ENCODE data around the gene C16orf95. TPM values are rescaled to one million over a fixed set of nuclear protein-coding genes. Genes with fewer than 3 reads are reported as not detected.

C16orf95 gene
- total and polyA plus RNA-seq, 2 experiments from 2014 or later = 4.7 to 6.6 TPM

DNA sequence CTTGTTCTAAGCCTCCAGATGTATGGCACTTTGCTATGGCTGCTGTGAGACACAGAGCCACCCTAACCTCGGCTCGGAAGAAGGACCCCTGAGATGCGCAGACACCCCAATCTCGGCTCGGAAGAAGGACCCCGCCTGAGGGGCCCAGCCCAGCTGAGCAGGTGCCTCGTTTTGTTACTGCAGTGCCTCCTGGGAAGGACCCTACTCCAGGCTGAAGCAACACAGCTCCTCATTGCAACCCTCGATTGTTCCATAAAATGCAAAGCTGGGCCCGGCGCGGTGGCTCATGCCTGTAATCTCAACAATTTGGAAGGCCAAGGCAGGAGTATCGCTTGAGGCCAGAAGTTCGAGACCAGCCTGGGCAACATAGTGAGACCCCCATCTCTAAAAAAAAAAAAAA, 61.3 kb downstream of the C16orf95 start:
- H2AFZ ChIP-seq = no peak overlapping the region
- H3K36me3 ChIP-seq (replicated peaks; ENCODE audit: insufficient read depth, low read depth) = no peaks in the 10 kb centered on the region
- no peaks in the 10 kb centered on the region for H3K9me3 ChIP-seq (ENCODE audit: low read depth)
- H3K27ac ChIP-seq = no peak overlapping the region
- no peak overlapping the region for H3K4me3 ChIP-seq
- H3K4me2 ChIP-seq = no peak overlapping the region
- TF ChIP-seq EZH2 (IDR thresholded peaks at IDR 0.05; ENCODE audit: borderline replicate concordance) (no peak), EZH2phosphoT487 (IDR thresholded peaks at IDR 0.05; ENCODE audit: low read depth, severe bottlenecking, unreplicated experiment) (no peak)
- TF ChIP-seq, protein P1, sequence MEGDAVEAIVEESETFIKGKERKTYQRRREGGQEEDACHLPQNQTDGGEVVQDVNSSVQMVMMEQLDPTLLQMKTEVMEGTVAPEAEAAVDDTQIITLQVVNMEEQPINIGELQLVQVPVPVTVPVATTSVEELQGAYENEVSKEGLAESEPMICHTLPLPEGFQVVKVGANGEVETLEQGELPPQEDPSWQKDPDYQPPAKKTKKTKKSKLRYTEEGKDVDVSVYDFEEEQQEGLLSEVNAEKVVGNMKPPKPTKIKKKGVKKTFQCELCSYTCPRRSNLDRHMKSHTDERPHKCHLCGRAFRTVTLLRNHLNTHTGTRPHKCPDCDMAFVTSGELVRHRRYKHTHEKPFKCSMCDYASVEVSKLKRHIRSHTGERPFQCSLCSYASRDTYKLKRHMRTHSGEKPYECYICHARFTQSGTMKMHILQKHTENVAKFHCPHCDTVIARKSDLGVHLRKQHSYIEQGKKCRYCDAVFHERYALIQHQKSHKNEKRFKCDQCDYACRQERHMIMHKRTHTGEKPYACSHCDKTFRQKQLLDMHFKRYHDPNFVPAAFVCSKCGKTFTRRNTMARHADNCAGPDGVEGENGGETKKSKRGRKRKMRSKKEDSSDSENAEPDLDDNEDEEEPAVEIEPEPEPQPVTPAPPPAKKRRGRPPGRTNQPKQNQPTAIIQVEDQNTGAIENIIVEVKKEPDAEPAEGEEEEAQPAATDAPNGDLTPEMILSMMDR (IDR thresholded peaks at IDR 0.05; ENCODE audit: poor library complexity) = no peak
- no peaks in the 10 kb centered on the region for H4K20me1 ChIP-seq (ENCODE audit: insufficient read depth, poor library complexity, severe bottlenecking)
- no peaks in the 10 kb centered on the region for H3K4me1 ChIP-seq (ENCODE audit: insufficient read depth)
- DNase-seq (ENCODE audit: low spot score) = no peak
- H3K9me2 ChIP-seq (replicated peaks; ENCODE audit: insufficient read depth) = no peaks in the 10 kb centered on the region
- H3K79me2 ChIP-seq = no peaks in the 10 kb centered on the region
- WGBS (ENCODE audit: low lambda C conversion rate, missing lambda C conversion rate) = 92% methylated on average over 13 of the region's 13 CpGs
- H3K27me3 ChIP-seq = no peaks in the 10 kb centered on the region

DNA sequence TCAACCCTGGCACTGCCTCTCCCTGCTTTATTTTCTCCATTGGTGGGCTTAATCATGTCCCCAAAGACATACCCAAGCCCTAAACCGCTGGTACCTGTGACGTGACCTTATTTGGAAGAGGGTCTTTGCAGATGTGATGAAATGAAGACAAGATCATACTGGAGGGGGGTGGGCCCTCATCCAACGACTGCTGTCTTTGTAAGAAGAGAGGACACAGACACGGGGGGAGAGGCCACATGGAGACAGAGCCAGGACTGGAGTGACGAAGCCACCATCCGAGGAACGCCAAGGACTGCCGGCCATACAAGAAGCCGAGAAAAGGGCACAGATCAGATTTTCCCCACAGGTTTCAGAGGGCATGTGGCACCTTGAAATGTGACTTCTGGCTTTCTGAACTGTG, 62.5 kb downstream of the C16orf95 start:
- no peak overlapping the region for H3K4me3 ChIP-seq

GRCh38 chr16:87254296-87254695, 62.9 kb downstream of the C16orf95 start:
- WGBS (ENCODE audit: low lambda C conversion rate, missing lambda C conversion rate) = 92% methylated on average over 10 of the region's 10 CpGs

More for the DNA sequence above, 62.5 kb downstream of the C16orf95 start:
- DNase-seq (ENCODE audit: low spot score) = no peak
- Histone ChIP-seq H3K9me2 (replicated peaks; ENCODE audit: insufficient read depth) (no peaks in the 10 kb centered on the region), H3K36me3 (replicated peaks; ENCODE audit: insufficient read depth, low read depth) (no peaks in the 10 kb centered on the region), H3K4me1 (ENCODE audit: insufficient read depth) (no peaks in the 10 kb centered on the region), H2AFZ (no peak overlapping the region), H3K4me2 (no peak overlapping the region), H3K79me2 (no peaks in the 10 kb centered on the region), H4K20me1 (ENCODE audit: insufficient read depth, poor library complexity, severe bottlenecking) (no peaks in the 10 kb centered on the region), H3K9me3 (ENCODE audit: low read depth) (no peaks in the 10 kb centered on the region), H3K27ac (no peak overlapping the region), H3K27me3 (no peaks in the 10 kb centered on the region)
- 85% methylated on average over 9 of the region's 9 CpGs for WGBS (ENCODE audit: low lambda C conversion rate, missing lambda C conversion rate)
- TF ChIP-seq, protein P1 (IDR thresholded peaks at IDR 0.05; ENCODE audit: poor library complexity) = no peak
- no peak for TF ChIP-seq EZH2phosphoT487 (IDR thresholded peaks at IDR 0.05; ENCODE audit: low read depth, severe bottlenecking, unreplicated experiment)
- no peak for TF ChIP-seq EZH2 (IDR thresholded peaks at IDR 0.05; ENCODE audit: borderline replicate concordance)

More at GRCh38 chr16:87254296-87254695, 62.9 kb downstream of the C16orf95 start:
- no peak overlapping the region for H3K4me3 ChIP-seq
- no peak overlapping the region for H3K4me2 ChIP-seq
- H3K27me3 ChIP-seq = no peaks in the 10 kb centered on the region
- DNase-seq (ENCODE audit: low spot score) = no peak
- H3K9me3 ChIP-seq (ENCODE audit: low read depth) = no peaks in the 10 kb centered on the region
- no peaks in the 10 kb centered on the region for H4K20me1 ChIP-seq (ENCODE audit: insufficient read depth, poor library complexity, severe bottlenecking)
- H3K27ac ChIP-seq = no peak overlapping the region
- H3K79me2 ChIP-seq = no peaks in the 10 kb centered on the region
- H2AFZ ChIP-seq = no peak overlapping the region
- H3K4me1 ChIP-seq (ENCODE audit: insufficient read depth) = no peaks in the 10 kb centered on the region
- no peaks in the 10 kb centered on the region for H3K36me3 ChIP-seq (replicated peaks; ENCODE audit: insufficient read depth, low read depth)
- TF ChIP-seq EZH2 (IDR thresholded peaks at IDR 0.05; ENCODE audit: borderline replicate concordance) (no peak), EZH2phosphoT487 (IDR thresholded peaks at IDR 0.05; ENCODE audit: low read depth, severe bottlenecking, unreplicated experiment) (no peak)
- TF ChIP-seq, protein P1 (IDR thresholded peaks at IDR 0.05; ENCODE audit: poor library complexity) = no peak
- no peaks in the 10 kb centered on the region for H3K9me2 ChIP-seq (replicated peaks; ENCODE audit: insufficient read depth)

Measured in hepatocyte (in vitro differentiated cells).